ENCODE data around the gene PTPN23.
A peak's percentile ranks its signal among the peaks of the same experiment; 100 is the strongest.

PTPN23 gene

GRCh38 chr3:47406762-47407149 is 25.9 kb downstream of the PTPN23 start:
- DNase-seq, result peak; percentile 52

- DNase-seq, result no peak
Observed at GRCh38 chr3:47407237-47407636, 26.4 kb downstream of the PTPN23 start.

- DNase-seq, result no peak
Observed at GRCh38 chr3:47407896-47408838, 27.3 kb downstream of the PTPN23 start.

GRCh38 chr3:47408839-47409229 is 28.0 kb downstream of the PTPN23 start:
- DNase-seq, result no peak

- no peak for DNase-seq
Observed at GRCh38 chr3:47409284-47409683, 28.5 kb downstream of the PTPN23 start.

- DNase-seq, result no peak
Observed at GRCh38 chr3:47409688-47410416, 29.0 kb downstream of the PTPN23 start.

- DNase-seq, result no peak
Observed at GRCh38 chr3:47410417-47410720, 29.5 kb downstream of the PTPN23 start.

GRCh38 chr3:47410801-47411646 is 30.2 kb downstream of the PTPN23 start:
- no peak for DNase-seq

GRCh38 chr3:47411696-47412452 is 31.1 kb downstream of the PTPN23 start:
- DNase-seq, result no peak

- no peak for DNase-seq
Observed at GRCh38 chr3:47412453-47412756, 31.6 kb downstream of the PTPN23 start.

- no peak for DNase-seq
Observed at GRCh38 chr3:47412842-47413520, 32.2 kb downstream of the PTPN23 start.

- DNase-seq, result no peak
Observed at GRCh38 chr3:47413751-47414150, 32.9 kb downstream of the PTPN23 start.

GRCh38 chr3:47414161-47414564 is 33.3 kb downstream of the PTPN23 start:
- no peak for DNase-seq

GRCh38 chr3:47414666-47415587 is 34.1 kb downstream of the PTPN23 start:
- DNase-seq, result no peak

- DNase-seq, result no peak
Observed at GRCh38 chr3:47416041-47416440, 35.2 kb downstream of the PTPN23 start.

- DNase-seq, result peak; percentile 40
Observed at GRCh38 chr3:47418167-47419082, 37.6 kb downstream of the PTPN23 start.

GRCh38 chr3:47419083-47420043 is 38.5 kb downstream of the PTPN23 start:
- DNase-seq, result no peak

- no peak for DNase-seq
Observed at GRCh38 chr3:47420044-47420430, 39.2 kb downstream of the PTPN23 start.

All from hematopoietic multipotent progenitor cell treated with erythropoietin and hydrocortisone succinate and interleukin-3 and kit ligand, for 6 days (in vitro differentiated cells).